GM21360 (cell line): ENCODE data around the gene OVOL1.

ENCODE experiments used
- ATAC-seq: cut with Tn5 transposase; IDR thresholded peaks from one replicate; pipeline ENCODE4 v1.9.1; 2021; ENCODE audit warnings: mild to moderate bottlenecking, moderate library complexity; ENCODE audit not compliant: unreplicated experiment

OVOL1 gene

DNA sequence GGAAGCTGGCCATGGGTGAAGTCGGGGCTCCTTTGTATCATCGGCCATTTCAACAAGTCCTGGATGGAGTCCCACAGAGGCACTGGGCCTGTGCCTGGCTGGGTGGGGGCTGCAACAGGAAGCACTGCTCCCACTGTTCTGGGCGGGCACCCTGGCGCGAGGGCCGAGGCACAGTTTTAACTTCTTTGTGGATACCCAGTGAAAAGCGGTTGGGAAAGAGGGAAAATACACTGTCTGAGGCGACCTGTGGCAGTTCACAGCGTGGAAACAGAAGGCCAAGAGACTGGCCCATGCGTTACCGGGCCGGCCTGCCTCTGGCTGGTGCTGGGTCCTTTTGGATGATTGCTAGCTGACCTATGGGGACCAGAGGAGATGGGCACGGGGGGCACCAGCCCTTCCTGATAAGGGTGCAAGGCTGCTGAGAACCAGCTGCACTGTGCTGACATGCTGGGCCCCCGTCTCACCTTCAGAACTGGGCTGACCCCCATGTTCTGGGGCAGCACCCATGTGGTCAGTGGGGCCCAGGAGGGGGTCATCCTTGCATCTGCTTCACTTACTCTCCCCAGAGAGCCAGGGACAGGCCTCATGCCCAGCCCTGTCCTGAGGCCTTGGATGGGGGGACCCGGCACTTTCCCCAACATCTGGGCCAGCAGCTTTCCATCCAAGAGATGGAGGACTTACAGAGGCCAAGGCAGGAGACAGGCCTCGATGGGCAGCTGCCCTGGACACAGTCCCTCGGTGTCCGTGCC lies 4.2 kb downstream of the OVOL1 start:
- ATAC-seq: no peak

DNA sequence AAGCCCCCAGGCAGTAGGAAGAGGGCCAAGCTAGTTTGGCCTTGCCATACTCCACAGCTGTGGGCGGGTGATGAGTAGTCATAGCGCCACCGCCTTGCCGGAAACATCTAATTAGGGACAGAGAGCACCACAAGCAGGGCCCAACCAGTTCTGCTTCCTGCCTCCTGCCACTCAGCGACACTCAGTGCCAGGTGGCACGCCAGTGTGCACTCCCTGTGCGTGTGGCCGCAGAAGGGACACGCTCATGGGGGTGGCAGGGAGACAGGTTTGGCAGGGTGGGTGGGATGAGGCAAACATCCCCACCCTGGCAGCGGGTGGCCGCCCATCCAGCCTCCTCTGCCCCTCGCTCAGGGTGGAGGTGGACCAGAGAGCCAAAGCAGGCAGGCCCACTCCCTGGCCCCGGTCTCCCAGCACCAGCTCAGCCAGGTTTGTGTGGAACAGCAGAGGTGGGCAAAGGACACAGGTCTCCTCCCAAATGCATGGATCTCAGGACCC lies 4.9 kb downstream of the OVOL1 start:
- ATAC-seq: no peak

DNA sequence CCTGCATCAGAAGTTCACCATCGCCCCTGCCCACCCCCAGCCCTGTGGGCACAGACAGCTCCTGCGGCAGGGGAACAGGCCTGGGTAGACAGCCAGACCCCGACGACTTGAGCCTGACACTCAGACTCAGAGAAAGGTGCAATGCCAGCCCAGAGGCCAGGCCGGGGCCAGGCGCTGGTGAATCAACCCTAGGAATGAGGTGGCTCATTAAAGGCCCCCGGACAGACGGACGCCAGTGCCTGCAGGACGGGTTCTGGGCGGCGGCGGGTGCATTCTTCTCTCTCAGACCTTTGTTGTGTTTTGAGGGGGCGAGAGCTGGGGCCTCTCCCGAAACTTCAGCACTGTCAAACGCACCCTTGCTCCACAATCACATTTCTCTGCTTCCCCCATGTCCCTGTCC lies 5.6 kb downstream of the OVOL1 start:
- ATAC-seq: no peak

DNA sequence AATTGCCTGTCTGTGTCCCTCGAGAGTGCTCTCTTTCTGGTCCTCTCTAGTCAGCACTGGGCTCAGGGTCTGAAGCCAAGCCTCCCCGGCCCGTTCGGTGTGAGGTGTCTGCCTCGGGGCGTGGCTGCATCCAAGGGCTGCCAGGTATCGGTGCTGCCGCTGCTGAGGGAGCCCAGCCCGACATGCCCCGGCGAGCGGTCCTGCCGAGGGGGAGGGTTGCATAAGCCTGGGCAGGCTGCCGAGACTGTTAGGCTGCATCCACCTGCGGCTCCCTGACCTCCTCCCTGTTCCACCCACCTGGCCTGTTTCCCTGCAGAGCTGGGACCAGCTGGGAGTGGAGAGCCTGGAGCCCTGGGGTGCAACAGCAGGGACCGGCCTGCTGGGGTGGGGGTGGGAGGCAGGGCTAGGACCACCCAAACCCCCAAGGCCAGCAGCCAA lies 6.3 kb downstream of the OVOL1 start:
- ATAC-seq: no peak

DNA sequence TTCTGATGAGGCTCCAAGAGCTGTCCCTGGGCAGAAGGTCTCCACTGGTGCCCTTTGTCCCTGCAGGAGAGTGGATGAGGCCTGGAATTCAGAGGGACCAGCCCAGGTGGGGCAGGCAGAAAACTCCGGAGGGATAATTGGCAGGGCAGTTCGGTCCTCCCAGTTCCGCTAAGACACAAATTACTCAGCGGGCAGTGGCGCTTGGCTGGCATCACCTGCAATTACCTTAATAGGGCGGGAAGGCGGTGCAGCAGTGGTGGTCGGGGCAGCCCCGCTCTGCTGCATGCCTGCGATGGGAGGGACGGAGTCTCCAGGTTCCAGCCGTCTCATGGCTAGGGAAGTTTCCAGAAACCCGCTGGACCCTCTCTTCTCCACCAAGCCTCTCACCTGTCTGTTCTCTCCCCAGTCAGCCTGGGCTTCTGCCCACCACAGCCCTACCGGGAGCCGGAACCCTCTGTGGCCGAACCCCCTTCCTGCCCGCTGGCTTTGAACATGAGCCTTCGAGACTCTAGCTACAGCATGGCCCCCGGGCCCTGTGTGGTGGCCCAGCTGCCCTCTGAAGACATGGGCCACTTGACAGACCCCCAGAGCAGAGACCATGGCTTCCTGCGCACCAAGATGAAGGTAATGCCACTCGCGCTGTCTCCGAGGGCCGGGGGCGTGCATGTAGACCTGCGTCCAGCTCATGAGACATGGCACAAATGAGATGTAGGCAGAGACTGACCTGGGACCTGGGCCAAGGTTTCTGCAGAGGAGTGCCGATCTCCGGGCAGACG lies 7.0 kb downstream of the OVOL1 start:
- ATAC-seq: no peak

DNA sequence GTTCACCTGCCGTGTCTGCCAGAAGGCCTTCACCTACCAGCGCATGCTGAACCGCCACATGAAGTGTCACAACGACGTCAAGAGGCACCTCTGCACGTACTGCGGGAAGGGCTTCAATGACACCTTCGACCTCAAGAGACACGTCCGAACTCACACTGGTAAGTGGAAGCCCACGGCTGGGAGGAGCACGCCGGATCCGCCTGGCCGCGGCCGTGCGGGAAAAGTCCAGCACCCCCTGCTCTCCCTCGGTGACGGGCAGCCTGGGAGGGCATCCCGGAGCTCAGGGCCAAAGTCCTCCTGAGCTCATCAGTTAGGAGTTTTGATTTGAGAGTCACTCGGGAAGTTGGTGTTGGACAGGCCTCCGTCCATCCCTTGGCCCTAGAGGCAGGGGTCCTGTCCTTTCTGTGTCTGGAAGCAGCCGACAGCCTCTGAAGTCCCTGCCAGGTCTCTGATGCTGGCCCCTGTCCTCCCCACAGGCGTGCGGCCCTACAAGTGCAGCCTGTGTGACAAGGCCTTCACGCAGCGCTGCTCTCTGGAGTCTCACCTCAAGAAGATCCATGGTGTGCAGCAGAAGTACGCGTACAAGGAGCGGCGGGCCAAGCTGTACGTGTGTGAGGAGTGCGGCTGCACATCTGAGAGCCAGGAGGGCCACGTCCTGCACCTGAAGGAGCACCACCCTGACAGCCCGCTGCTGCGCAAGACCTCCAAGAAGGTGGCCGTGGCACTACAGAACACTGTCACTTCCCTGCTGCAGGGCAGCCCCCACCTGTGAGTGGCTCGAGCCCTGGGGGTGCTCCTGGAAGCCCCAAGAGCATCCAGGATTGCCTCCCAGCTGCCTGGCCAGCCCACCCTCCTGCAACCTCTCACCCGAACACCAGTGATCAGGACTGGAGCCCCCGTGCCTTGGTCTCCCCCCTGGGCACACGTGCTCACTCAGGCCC lies 8.0 kb downstream of the OVOL1 start:
- no peak for ATAC-seq

DNA sequence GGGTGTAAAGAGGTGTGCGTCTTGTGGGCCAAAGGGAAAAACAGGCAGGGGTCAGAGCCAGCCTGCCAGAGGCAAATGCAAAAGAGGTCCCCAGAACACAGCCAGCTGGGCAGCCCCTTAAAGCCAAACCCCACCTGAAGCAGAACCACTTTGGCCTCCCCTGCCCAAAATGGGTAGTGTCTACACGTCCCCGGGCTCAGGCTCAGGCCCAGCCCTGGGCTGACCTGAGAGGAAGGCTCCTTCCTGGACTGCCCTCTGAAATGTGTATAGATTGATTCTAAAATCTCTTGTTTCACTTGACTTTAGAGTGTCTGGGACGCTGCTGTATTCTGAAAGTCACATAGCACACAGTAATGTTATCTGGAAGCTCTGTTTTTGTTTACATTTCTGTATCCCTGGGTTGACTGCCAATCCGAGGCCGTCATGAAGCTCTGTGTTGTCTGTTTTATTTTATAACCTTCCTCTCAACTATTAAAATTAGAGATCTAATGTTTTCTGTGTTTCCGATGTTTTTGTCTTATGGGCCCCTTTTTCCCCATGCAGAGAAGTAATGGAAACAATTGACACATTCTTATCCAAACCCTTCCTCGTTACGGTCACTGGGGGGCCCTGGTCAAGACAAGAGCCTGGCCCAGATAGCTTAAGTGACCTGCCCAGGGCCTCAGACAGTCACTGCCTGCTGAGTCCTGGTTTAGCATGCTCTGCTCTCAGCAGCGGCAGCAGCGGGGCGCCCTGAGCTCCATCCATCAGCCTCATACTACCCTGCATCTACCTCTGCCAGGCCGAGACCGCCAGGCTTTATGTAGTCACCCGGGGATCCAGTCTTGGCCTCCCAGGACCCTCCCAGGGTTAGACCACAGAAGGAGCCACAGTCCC lies 10.1 kb downstream of the OVOL1 start:
- no peak for ATAC-seq

DNA sequence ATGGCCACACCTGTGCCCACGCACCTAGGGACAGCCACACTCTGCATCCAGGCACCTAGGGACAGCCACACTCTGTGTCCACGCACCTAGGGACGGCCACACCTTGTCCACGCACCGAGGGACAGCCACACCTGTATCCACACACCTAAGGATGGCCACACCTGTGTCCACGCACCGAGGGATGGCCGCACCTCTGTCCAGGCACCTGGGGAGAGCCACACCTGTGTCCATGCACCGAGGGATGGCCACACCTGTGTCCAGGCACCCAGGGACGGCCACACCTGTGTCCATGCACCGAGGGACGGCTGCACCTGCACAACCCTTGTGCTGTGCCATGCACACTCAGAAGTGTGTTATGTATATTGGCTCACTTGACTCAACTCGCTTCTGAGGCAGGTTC lies 10.8 kb downstream of the OVOL1 start:
- ATAC-seq: no peak

DNA sequence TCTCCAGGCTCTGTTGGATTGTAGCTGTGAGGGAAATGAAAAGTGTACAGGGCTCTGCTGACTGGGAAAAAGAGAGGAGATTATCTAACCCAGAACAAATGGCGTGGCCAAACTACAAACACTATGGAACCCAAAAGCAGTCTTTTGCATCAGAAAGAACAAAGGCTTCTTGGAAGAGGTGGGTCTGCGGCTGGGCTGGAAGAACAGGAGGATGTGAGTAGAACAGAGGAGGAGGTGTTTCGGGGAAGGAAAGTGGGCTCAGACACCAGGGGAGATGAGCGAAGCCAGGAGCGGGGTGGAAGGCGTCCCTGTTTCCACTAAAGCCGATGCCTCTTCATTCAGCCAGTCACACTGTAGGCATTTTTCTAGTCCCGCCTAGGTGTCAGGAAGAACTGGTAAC lies 12.0 kb downstream of the OVOL1 start:
- no peak for ATAC-seq

DNA sequence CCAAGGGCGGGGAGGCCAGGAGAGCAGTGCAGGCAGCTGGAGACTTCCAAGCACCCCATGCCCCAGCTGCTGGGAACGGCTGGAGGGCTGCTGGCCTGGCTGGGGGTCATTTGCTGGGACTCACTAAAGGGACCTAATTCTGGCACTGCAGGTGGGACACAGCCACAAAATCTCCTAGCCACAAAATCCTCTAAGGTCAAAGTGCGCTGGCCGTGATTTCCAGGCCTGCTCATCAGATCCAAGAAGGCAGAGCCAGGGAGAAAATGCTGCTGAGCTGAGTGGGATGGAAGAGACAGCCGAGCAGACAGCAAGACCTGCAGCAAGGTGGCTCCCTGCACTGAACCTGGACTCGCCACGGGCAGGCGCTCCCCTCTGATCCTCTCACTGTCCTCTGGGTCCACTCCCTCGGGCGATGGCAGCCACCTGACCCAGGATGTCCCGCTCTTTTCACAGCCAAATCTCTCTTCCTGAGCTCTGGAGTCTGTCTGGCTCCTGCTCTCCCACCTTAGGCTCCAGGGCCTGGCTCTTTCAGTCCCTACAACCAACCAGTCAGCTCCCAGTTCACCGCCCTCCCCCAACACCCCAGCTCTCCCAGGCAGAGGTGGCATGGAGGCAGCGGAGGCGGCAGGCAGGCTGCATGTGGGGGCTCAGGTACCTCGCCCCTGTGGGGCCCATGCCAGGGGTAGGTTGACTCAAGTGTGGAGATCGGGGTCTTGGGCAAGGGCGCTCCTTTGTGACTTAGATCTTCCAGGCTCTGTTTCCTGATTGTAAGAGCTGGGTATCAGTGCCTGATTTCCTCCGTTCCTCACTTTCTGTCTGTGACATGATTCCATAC lies 14.5 kb downstream of the OVOL1 start:
- ATAC-seq: no peak

DNA sequence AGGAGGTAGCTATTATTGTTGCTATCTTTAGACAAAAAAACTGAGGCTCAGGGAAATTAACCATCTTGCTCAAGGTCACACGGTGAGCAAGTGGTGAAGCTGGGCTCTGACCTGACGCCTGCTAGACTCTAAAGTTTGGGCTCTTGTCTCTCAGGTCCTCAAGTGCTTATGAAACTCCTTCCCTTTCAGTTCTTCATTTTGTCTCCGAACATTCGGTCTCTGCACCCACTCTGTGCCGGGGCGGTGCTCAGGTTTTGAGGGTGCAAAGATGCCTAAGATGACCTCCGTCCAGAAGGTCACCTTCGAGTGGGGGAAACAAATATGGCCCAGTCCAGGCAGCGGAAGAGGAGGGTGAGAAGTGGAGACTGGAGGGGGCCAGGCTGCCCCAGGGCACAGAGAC lies 16.0 kb downstream of the OVOL1 start:
- ATAC-seq: peak; percentile 79

DNA sequence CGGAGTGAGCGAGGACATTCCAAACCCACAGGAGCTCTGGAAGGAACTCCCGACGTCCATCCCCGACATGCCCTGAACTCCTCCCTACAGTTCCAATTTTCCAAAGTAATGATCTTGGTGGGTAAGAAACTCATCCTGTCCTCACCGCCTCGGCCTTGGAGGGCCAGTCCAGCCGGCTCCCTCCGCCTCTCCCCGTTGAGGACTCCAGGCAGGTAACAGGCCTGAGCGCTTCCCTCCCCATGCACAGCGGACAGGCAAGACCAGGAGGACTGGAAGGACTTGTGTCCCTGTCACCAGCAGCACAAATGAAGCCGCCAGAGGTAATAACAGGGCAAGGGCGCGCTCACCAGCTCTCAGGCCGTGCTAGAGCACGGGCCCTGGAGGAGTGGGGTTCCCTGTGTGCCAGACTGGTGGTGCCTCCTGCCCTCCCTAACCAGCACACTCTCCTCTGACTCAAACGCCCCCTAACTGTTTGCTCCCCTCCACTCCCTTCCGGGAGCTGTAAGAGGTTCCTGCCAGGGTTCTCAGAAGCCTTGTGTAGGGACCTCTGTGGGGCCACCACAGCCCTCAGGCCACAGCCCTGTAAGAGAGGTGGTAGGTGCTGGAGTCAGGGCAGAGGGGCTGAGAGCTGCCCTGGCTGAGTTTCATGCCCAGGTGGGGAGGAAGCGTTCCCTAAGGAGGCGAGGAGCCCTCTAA lies 17.1 kb downstream of the OVOL1 start:
- ATAC-seq: no peak

DNA sequence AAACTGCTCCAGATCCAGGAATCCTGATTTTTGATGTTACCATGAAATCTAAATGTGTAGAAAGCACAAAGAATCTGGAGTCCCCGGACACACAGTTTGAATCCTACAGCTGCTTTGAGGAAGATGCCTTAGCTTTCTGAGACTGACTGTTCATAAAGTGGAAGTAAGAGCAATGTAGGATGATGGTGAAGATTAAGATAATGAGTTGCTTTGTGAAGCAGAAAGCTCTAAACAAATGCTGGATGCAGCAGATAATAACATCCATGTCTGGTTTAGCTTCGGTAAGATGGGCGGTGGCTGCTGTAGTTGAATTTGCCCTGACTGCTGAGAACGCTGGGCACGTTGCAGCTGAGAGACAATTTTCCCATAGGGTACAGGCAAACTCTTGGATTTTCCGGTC lies 20.1 kb downstream of the OVOL1 start:
- no peak for ATAC-seq

DNA sequence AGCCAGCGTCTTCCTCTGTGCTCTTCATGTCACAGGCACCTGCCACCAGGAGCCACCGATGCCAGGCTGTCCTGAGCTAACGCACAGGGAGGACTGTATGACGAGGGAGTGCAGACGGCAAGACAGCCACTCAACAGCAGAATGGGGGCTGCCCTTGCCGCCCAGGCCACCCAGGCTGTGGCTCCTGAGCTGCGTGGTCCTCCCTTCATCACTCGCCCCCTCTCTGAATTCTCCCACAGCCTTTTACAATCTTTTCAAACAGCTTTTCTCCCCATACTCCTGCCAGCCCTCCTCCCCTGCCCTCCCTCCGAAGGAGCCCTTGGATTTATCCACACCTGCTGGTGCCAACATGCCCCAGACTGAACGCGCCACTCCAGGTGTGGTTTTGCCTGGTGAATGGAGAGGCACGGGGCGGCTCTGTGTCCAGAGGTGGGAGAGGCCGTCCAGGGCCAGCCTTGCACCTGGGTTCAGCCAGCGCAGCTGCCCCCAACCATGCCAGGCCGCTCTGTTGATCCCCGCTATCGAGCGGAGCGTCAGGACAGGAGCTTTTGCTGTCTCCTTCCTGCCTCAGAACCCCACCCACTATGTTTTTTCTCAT lies 22.0 kb downstream of the OVOL1 start:
- ATAC-seq: no peak

DNA sequence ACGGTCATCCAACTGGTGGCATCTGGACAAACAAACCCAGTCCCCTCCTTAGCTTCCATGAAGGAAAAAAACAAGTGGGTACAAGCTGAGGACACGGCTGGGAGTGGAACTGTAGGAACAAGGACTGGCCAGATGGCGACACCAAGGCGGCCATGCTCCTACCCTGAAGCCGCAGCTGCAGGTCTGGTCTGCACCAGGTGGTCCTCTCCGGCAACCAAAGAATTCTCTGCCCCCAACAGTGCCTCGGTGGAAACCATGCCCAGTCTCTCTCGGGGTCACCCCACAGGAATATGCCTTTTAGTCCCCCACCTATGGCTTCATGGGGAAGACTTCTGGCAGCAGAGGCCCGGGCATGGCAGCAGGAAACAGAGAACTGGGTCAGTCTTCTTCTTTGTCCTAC lies 22.6 kb downstream of the OVOL1 start:
- no peak for ATAC-seq

DNA sequence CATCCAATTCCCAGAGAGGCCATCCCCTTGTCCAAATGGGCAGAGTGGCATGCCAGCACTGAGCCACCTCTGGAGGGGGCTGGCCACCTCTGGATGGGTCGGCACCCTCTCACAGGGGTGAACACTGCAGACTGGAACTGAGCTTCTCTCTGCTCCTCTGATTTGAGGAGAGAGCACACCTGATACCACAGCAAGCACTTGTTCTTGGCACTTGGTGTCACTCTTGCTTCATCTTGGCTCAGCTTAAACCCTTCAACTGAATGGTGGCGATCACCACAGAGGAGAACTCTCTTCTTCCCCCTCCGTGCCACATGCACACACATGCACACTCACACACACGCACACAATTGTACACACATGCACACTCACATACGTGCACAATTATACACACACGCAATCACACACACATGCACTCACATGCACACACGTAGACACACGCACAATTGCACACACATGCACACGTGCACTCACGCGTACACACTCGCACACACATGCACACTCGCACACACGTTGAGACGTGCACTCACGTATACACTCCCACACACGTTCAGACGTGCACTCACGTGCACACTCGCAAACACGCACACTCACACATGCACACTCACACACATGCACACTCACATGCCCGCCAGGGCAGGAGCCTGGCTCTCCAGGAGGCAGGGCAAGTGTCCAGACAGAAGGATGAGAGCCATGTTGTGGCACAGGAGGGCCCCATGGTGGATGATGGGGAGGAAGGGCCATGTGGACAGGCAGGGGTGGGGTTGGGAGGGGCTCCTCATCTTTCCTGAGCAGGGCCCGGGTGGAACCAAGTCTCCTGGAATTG lies 23.4 kb downstream of the OVOL1 start:
- no peak for ATAC-seq

DNA sequence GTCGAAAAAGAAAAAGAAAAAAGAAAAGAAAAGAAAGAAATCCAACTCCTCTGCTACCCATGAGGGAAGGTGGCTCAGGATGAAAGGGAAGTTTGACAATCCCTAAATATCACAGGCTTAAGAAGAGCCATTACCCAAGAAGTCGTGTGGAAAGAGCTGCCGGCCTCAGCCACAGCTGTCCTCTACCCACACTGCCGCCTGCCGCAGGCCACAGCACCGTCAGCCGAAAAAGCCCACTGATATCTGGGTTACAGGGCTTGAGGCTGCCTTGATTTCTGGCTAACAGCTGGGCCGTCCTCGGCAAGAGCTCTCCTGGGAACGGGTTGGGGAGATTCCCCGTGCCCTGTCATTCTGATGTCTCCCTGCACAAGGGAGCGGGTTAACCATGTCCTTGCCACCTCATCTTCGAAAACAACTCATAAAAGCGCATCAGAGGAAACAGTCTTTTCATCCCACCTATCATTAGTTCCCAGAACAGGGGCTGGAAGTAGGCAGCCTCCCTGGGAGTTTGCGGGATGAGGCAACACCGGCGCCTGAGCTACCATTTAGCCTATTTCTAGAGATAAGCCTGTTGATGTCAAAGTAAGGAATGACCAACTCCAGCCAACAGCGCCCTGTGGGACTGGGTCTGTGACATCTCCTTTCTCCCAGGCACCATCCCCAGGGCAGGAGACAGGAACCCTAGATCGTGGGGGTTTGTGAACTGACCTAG lies 25.1 kb downstream of the OVOL1 start:
- no peak for ATAC-seq
